ENCODE results near the gene ATP10A.

- TF ChIP-seq, protein P1, sequence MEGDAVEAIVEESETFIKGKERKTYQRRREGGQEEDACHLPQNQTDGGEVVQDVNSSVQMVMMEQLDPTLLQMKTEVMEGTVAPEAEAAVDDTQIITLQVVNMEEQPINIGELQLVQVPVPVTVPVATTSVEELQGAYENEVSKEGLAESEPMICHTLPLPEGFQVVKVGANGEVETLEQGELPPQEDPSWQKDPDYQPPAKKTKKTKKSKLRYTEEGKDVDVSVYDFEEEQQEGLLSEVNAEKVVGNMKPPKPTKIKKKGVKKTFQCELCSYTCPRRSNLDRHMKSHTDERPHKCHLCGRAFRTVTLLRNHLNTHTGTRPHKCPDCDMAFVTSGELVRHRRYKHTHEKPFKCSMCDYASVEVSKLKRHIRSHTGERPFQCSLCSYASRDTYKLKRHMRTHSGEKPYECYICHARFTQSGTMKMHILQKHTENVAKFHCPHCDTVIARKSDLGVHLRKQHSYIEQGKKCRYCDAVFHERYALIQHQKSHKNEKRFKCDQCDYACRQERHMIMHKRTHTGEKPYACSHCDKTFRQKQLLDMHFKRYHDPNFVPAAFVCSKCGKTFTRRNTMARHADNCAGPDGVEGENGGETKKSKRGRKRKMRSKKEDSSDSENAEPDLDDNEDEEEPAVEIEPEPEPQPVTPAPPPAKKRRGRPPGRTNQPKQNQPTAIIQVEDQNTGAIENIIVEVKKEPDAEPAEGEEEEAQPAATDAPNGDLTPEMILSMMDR (conservative IDR thresholded peaks at IDR 0.05): no peak
- no peak for TF ChIP-seq ZFX (IDR thresholded peaks at IDR 0.05)
Measured at GRCh38 chr15:25705433-25706115, 157.6 kb downstream of the ATP10A start.
